ENCODE results near the gene ARHGEF40.

DNA sequence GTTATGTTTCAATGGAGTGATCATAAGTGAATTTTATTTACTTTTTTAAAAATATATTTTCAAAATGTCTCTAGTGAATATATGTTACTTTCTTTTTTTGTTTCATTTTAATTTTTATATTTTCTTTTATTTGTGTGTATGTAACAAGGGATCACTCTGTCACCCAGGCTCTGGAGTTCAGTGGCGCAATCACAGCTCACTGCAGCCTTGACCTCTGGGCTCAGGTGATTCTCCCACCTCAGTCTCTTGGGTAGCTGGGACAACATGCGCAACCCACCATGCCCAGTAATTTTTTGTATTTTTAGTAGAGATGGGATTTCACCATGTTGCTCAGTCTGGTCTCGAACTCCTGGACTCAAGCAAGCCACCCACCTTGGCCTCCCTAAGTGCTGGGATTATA lies 48.8 kb downstream of the ARHGEF40 start:
- TF ChIP-seq, protein P1, sequence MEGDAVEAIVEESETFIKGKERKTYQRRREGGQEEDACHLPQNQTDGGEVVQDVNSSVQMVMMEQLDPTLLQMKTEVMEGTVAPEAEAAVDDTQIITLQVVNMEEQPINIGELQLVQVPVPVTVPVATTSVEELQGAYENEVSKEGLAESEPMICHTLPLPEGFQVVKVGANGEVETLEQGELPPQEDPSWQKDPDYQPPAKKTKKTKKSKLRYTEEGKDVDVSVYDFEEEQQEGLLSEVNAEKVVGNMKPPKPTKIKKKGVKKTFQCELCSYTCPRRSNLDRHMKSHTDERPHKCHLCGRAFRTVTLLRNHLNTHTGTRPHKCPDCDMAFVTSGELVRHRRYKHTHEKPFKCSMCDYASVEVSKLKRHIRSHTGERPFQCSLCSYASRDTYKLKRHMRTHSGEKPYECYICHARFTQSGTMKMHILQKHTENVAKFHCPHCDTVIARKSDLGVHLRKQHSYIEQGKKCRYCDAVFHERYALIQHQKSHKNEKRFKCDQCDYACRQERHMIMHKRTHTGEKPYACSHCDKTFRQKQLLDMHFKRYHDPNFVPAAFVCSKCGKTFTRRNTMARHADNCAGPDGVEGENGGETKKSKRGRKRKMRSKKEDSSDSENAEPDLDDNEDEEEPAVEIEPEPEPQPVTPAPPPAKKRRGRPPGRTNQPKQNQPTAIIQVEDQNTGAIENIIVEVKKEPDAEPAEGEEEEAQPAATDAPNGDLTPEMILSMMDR (IDR thresholded peaks at IDR 0.05; ENCODE audit: low read depth, low read length): no peak
- TF ChIP-seq, protein P2, sequence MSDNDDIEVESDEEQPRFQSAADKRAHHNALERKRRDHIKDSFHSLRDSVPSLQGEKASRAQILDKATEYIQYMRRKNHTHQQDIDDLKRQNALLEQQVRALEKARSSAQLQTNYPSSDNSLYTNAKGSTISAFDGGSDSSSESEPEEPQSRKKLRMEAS (IDR thresholded peaks at IDR 0.05; ENCODE audit: low read depth, low read length): no peak
